ENCODE measurements around the gene OCRL. TPM values are rescaled to one million over a fixed set of nuclear protein-coding genes. Genes with fewer than 3 reads are reported as not detected.
"Not testable (repeated sequence)": the region's sequence is repeated elsewhere in the genome, so short reads cannot be mapped to it uniquely, and the experiment has no call there.

OCRL gene
- total RNA-seq, 6 donors from 2014 or later = 11.8 to 22.0 (median 17.7) TPM

GRCh38 chrX:129545408-129545807 lies 5.3 kb downstream of the OCRL start:
- H3K27me3 ChIP-seq = no peaks in the 10 kb centered on the region
- ATAC-seq (ENCODE audit: low FRiP score in 2 of 2) (no peak), DNase-seq (no peak)
- H3K27ac ChIP-seq = no peak overlapping the region
- WGBS, 2 donors = 84 to 90% methylated on average over 1 of the region's 1 CpG
- H3K9me3 ChIP-seq = no peaks in the 10 kb centered on the region
- H3K36me3 ChIP-seq = peaks cover 0 to 5% (median 0%) of the 10 kb centered on the region in 4 donors
- peaks cover 0 to 5% (median 0%) of the 10 kb centered on the region in 4 donors for H3K4me1 ChIP-seq
- H3K4me3 ChIP-seq = no peak overlapping the region
- TF ChIP-seq CTCF (IDR thresholded peaks at IDR 0.05) (no peak), POLR2AphosphoS5 (IDR thresholded peaks at IDR 0.05) (no peak), EP300 (IDR thresholded peaks at IDR 0.05) (no peak), POLR2A (IDR thresholded peaks at IDR 0.05) (no peak)

- ATAC-seq (ENCODE audit: low FRiP score in 2 of 2) = no peak
These were observed 9.1 kb downstream of the OCRL start for GRCh38 chrX:129549124-129549523.

GRCh38 chrX:129553619-129554288 lies 13.7 kb downstream of the OCRL start:
- Histone ChIP-seq H3K36me3 (peaks cover 0 to 6% (median 0%) of the 10 kb centered on the region in 4 donors), H3K4me3 (no peak overlapping the region), H3K27ac (no peak overlapping the region), H3K4me1 (no peaks in the 10 kb centered on the region), H3K27me3 (no peaks in the 10 kb centered on the region), H3K9me3 (no peaks in the 10 kb centered on the region)
- ATAC-seq (ENCODE audit: low FRiP score in 2 of 2) = no peak
- WGBS, 2 donors = 62 to 78% methylated on average over 3 of the region's 3 CpGs
- DNase-seq = no peak
- no peak for TF ChIP-seq CTCF (IDR thresholded peaks at IDR 0.05)
- no peak for TF ChIP-seq POLR2A (IDR thresholded peaks at IDR 0.05)
- no peak for TF ChIP-seq EP300 (IDR thresholded peaks at IDR 0.05)
- TF ChIP-seq POLR2AphosphoS5 (IDR thresholded peaks at IDR 0.05) = no peak

More at GRCh38 chrX:129549124-129549523, 9.1 kb downstream of the OCRL start:
- H3K4me1 ChIP-seq = no peaks in the 10 kb centered on the region
- no peaks in the 10 kb centered on the region for H3K9me3 ChIP-seq
- WGBS, 2 donors = 76 to 83% methylated on average over 1 of the region's 1 CpG
- no peaks in the 10 kb centered on the region for H3K27me3 ChIP-seq
- TF ChIP-seq EP300 (IDR thresholded peaks at IDR 0.05) = no peak
- no peak for TF ChIP-seq POLR2A (IDR thresholded peaks at IDR 0.05)
- TF ChIP-seq CTCF (IDR thresholded peaks at IDR 0.05) = no peak
- TF ChIP-seq POLR2AphosphoS5 (IDR thresholded peaks at IDR 0.05) = no peak
- H3K36me3 ChIP-seq = peaks cover 0 to 5% (median 0%) of the 10 kb centered on the region in 4 donors
- H3K4me3 ChIP-seq = no peak overlapping the region
- no peak for DNase-seq
- no peak overlapping the region for H3K27ac ChIP-seq

- not testable (repeated sequence) for DNase-seq; H3K4me1 ChIP-seq; H3K4me3 ChIP-seq; H3K9me3 ChIP-seq; H3K27me3 ChIP-seq; ATAC-seq (ENCODE audit: low FRiP score in 2 of 2); H3K27ac ChIP-seq
- WGBS, 2 donors = 89 to 94% methylated on average over 8 of the region's 8 CpGs
- H3K36me3 ChIP-seq = peaks cover 0 to 16% (median 0%) of the 10 kb centered on the region in 4 donors
These were observed 14.8 kb downstream of the OCRL start for GRCh38 chrX:129554816-129555215.

GRCh38 chrX:129556806-129557315 lies 16.8 kb downstream of the OCRL start:
- H3K4me3 ChIP-seq = no peak overlapping the region
- H3K27ac ChIP-seq = no peak overlapping the region
- TF ChIP-seq CTCF (IDR thresholded peaks at IDR 0.05) (no peak), POLR2A (IDR thresholded peaks at IDR 0.05) (no peak), EP300 (IDR thresholded peaks at IDR 0.05) (no peak), POLR2AphosphoS5 (IDR thresholded peaks at IDR 0.05) (no peak)
- no peaks in the 10 kb centered on the region for H3K4me1 ChIP-seq
- no peak for DNase-seq
- H3K27me3 ChIP-seq = no peaks in the 10 kb centered on the region
- WGBS, 2 donors = 80 to 94% methylated on average over 5 of the region's 5 CpGs
- peaks cover 0 to 28% (median 0%) of the 10 kb centered on the region in 4 donors for H3K36me3 ChIP-seq
- no peaks in the 10 kb centered on the region for H3K9me3 ChIP-seq
- ATAC-seq (ENCODE audit: low FRiP score in 2 of 2) = no peak

Measured in upper lobe of left lung (tissue), 6 donors.